ENCODE results near the gene CEP164.

Gene CEP164

GRCh38 chr11:117417856-117418255 lies 90.2 kb downstream of the CEP164 start:
- TF ChIP-seq, protein P1, sequence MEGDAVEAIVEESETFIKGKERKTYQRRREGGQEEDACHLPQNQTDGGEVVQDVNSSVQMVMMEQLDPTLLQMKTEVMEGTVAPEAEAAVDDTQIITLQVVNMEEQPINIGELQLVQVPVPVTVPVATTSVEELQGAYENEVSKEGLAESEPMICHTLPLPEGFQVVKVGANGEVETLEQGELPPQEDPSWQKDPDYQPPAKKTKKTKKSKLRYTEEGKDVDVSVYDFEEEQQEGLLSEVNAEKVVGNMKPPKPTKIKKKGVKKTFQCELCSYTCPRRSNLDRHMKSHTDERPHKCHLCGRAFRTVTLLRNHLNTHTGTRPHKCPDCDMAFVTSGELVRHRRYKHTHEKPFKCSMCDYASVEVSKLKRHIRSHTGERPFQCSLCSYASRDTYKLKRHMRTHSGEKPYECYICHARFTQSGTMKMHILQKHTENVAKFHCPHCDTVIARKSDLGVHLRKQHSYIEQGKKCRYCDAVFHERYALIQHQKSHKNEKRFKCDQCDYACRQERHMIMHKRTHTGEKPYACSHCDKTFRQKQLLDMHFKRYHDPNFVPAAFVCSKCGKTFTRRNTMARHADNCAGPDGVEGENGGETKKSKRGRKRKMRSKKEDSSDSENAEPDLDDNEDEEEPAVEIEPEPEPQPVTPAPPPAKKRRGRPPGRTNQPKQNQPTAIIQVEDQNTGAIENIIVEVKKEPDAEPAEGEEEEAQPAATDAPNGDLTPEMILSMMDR (IDR thresholded peaks at IDR 0.05; ENCODE audit: low read depth, low read length) = no peak
- H3K36me3 ChIP-seq = no peaks in the 10 kb centered on the region; the same call in 1 of the 2 replicates
- no peaks in the 10 kb centered on the region for H3K9me3 ChIP-seq (ENCODE audit: severe bottlenecking)
- no peak overlapping the region for H3K27ac ChIP-seq
- no peak overlapping the region for H3K4me3 ChIP-seq (ENCODE audit: low read depth, low read length)
- DNase-seq = no peak
- no peaks in the 10 kb centered on the region for H3K27me3 ChIP-seq (ENCODE audit: insufficient read depth, low read depth, severe bottlenecking)

- peak; percentile 1 for DNase-seq
- no peak overlapping the region for H3K4me3 ChIP-seq (ENCODE audit: low read depth, low read length)
- TF ChIP-seq, protein P1 (IDR thresholded peaks at IDR 0.05; ENCODE audit: low read depth, low read length) = no peak
- no peak overlapping the region for H3K27ac ChIP-seq
- no peaks in the 10 kb centered on the region for H3K27me3 ChIP-seq (ENCODE audit: insufficient read depth, low read depth, severe bottlenecking)
- H3K36me3 ChIP-seq = no peaks in the 10 kb centered on the region; the same call in 1 of the 2 replicates
- no peaks in the 10 kb centered on the region for H3K9me3 ChIP-seq (ENCODE audit: severe bottlenecking)
These were observed 91.3 kb downstream of the CEP164 start for GRCh38 chr11:117418737-117419481.

DNA sequence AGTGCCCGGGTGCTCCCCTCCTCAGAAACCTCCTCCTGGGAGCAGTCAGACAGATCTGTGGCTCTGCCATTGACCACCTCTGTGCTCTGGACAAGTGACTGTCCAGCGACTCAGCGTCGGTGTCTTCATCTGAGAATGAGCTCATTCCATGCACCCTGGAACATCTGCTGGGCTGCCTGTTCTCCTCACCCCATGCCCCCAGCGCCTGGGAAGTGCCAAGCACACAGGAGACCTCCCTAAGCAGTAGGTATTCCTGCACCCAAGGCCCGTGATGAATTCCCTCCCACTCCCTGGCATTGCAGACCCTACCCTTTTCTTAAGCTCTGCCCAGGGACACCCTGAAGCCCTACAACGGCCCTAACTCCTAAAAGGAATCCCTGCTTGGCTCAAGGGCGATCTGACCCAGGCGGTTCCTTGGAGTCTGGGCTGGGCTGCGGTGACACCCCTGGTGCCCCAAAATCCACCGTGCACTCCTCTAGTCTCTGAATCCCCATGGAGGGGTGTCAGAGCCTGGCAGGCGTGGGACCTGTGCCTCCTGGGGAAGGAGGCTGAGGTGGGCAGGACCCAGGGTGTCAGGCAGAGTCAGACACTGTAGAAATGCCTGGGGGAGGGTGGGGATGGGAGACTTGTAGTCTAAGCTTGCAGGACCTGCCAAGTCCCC lies 92.0 kb downstream of the CEP164 start:
- Histone ChIP-seq H3K9me3 (ENCODE audit: severe bottlenecking) (no peaks in the 10 kb centered on the region), H3K27ac (no peak overlapping the region), H3K27me3 (ENCODE audit: insufficient read depth, low read depth, severe bottlenecking) (no peaks in the 10 kb centered on the region), H3K36me3 (no peaks in the 10 kb centered on the region), H3K4me3 (ENCODE audit: low read depth, low read length) (no peak overlapping the region)
- TF ChIP-seq, protein P1 (IDR thresholded peaks at IDR 0.05; ENCODE audit: low read depth, low read length) = no peak
- DNase-seq = no peak

DNA sequence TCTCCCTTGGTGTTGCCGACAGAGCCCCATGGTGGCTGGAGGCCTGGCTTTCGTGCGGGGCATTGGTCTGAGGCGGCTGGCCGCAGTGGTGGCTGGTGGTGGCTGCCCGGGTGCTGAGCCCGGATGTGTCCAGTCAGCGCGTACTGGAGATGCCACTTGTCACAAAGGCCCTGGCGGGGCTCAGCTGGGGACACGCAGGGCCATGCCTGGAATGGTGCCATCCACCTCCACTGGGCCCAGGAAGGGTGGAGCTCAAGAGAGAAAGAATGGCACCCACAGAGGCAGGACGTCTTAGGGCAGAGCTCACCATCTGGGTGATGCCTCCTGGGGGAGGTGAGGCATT lies 92.5 kb downstream of the CEP164 start:
- H3K27ac ChIP-seq = no peak overlapping the region
- H3K9me3 ChIP-seq (ENCODE audit: severe bottlenecking) = no peaks in the 10 kb centered on the region
- H3K27me3 ChIP-seq (ENCODE audit: insufficient read depth, low read depth, severe bottlenecking) = no peaks in the 10 kb centered on the region
- DNase-seq = no peak
- no peak overlapping the region for H3K4me3 ChIP-seq (ENCODE audit: low read depth, low read length)
- TF ChIP-seq, protein P1 (IDR thresholded peaks at IDR 0.05; ENCODE audit: low read depth, low read length) = no peak
- no peaks in the 10 kb centered on the region for H3K36me3 ChIP-seq

DNA sequence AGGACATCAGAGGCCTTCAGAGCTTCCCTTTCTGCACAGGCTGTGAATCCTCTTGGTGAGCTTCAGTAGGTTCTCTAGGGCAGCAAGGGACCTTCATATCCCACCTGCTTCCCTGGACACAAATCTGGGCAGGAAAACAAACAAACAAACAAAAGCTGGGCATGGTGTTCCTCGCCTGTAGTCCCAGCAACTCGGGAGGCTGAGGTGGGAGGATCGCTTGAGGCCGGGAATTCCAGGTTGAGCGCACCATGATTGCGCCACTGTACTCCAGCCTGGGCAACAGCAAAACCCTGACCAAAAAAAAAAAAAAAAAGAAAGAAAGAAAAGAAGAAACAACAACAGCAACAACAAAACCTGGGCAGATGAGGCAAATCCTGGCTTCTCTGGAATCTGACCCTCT lies 92.9 kb downstream of the CEP164 start:
- Histone ChIP-seq H3K27me3 (ENCODE audit: insufficient read depth, low read depth, severe bottlenecking) (no peaks in the 10 kb centered on the region), H3K27ac (no peak overlapping the region), H3K9me3 (ENCODE audit: severe bottlenecking) (no peaks in the 10 kb centered on the region), H3K36me3 (no peaks in the 10 kb centered on the region), H3K4me3 (ENCODE audit: low read depth, low read length) (no peak overlapping the region)
- TF ChIP-seq, protein P1 (IDR thresholded peaks at IDR 0.05; ENCODE audit: low read depth, low read length) = no peak
- DNase-seq = no peak
